ENCODE measurements around the gene AGL.

- TF ChIP-seq CTCF (conservative IDR thresholded peaks at IDR 0.05; ENCODE audit: low read depth, low read length) (no peak), EZH2 (IDR thresholded peaks at IDR 0.05; ENCODE audit: borderline replicate concordance, low read depth, low read length, poor library complexity, severe bottlenecking) (no peak)
Observed at GRCh38 chr1:99855914-99856450, 5.8 kb downstream of the AGL start.
